Measurements from ENCODE around the gene PLD2.

DNA sequence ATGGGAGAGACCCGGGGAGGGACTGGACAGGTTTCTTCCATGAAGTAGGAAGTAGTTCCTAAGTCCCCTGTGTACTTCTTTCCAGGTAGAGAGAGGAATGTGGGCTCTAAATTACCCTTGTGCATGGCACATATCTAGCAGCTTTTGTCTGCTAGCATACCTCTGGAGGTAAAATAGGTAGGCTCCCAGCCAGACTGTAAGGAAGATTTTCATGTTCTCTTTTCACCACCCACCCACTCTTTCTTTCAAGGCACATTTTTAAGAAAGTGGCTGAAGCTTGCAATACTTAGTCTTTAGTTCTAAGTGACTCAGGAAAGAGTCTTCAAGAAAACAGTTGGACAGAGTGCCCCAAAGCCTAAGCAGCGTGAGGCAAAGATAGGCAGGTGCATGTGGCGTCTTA is 35.4 kb downstream of the PLD2 start:
- TF ChIP-seq CTCF (IDR thresholded peaks at IDR 0.05) (no peak), POLR2AphosphoS5 (IDR thresholded peaks at IDR 0.05) (no peak), POLR2A (IDR thresholded peaks at IDR 0.05) (no peak), EP300 (IDR thresholded peaks at IDR 0.05) (no peak)

Measured in suprapubic skin (tissue), 4 donors.